ENCODE results near the gene FGFR2. TPM values are rescaled to one million over a fixed set of nuclear protein-coding genes. Genes with fewer than 3 reads are reported as not detected.

FGFR2 gene
- total RNA-seq, 4 donors from 2014 or later: 0.11 to 0.31 (median 0.22) TPM; not detected in 1

- Histone ChIP-seq H3K9me3 (no peaks in the 10 kb centered on the region), H3K27me3 (no peaks in the 10 kb centered on the region), H3K4me3 (no peak overlapping the region), H3K27ac (no peak overlapping the region), H3K36me3 (no peaks in the 10 kb centered on the region), H3K4me1 (no peaks in the 10 kb centered on the region)
- intact Hi-C loops (cut with DNase I; ENCODE audit: low total_unique reads) (no loop called here), in situ Hi-C loops (cut with MboI; ENCODE audit: low sequenced_read_pairs in 4 of 4) (no loop called here)
- TF ChIP-seq POLR2A (IDR thresholded peaks at IDR 0.05): no peak
- no peak for TF ChIP-seq CTCF (IDR thresholded peaks at IDR 0.05 in 4 of 5, conservative IDR thresholded peaks at IDR 0.05 in 1 of 5)
- ATAC-seq: no peak
- no peak for DNase-seq
Measured at GRCh38 chr10:121490871-121491519, 107.2 kb downstream of the FGFR2 start.

- no peaks in the 10 kb centered on the region for H3K4me1 ChIP-seq
- no peaks in the 10 kb centered on the region for H3K36me3 ChIP-seq
- no peaks in the 10 kb centered on the region for H3K9me3 ChIP-seq
- H3K4me3 ChIP-seq: no peak overlapping the region
- no peak overlapping the region for H3K27ac ChIP-seq
- H3K27me3 ChIP-seq: no peaks in the 10 kb centered on the region
- no peak for ATAC-seq
- no peak for TF ChIP-seq CTCF (IDR thresholded peaks at IDR 0.05 in 4 of 5, conservative IDR thresholded peaks at IDR 0.05 in 1 of 5)
- TF ChIP-seq POLR2A (IDR thresholded peaks at IDR 0.05): no peak
- in situ Hi-C loops (cut with MboI; ENCODE audit: low sequenced_read_pairs in 4 of 4): no loop called here
- intact Hi-C loops (cut with DNase I; ENCODE audit: low total_unique reads): no loop called here
- DNase-seq: no peak
Measured at GRCh38 chr10:121485436-121486139, 112.7 kb downstream of the FGFR2 start.

GRCh38 chr10:121484816-121485215, 113.4 kb downstream of the FGFR2 start:
- Histone ChIP-seq H3K27me3 (no peaks in the 10 kb centered on the region), H3K27ac (no peak overlapping the region), H3K4me1 (no peaks in the 10 kb centered on the region), H3K4me3 (no peak overlapping the region), H3K36me3 (no peaks in the 10 kb centered on the region), H3K9me3 (no peaks in the 10 kb centered on the region)
- in situ Hi-C loops (cut with MboI; ENCODE audit: low sequenced_read_pairs in 4 of 4): no loop called here
- no peak for ATAC-seq
- intact Hi-C loops (cut with DNase I; ENCODE audit: low total_unique reads): no loop called here
- no peak for DNase-seq
- TF ChIP-seq POLR2A (IDR thresholded peaks at IDR 0.05) (no peak), CTCF (IDR thresholded peaks at IDR 0.05 in 4 of 5, conservative IDR thresholded peaks at IDR 0.05 in 1 of 5) (no peak)

- Histone ChIP-seq H3K27me3 (no peaks in the 10 kb centered on the region), H3K9me3 (no peaks in the 10 kb centered on the region), H3K4me1 (no peaks in the 10 kb centered on the region), H3K4me3 (no peak overlapping the region), H3K27ac (no peak overlapping the region), H3K36me3 (no peaks in the 10 kb centered on the region)
- ATAC-seq: no peak
- DNase-seq: no peak
- intact Hi-C loops (cut with DNase I; ENCODE audit: low total_unique reads) (no loop called here), in situ Hi-C loops (cut with MboI; ENCODE audit: low sequenced_read_pairs in 4 of 4) (no loop called here)
- TF ChIP-seq POLR2A (IDR thresholded peaks at IDR 0.05): no peak
- TF ChIP-seq CTCF (IDR thresholded peaks at IDR 0.05 in 4 of 5, conservative IDR thresholded peaks at IDR 0.05 in 1 of 5): no peak
Measured at GRCh38 chr10:121484401-121484800, 113.8 kb downstream of the FGFR2 start.

Measured in gastrocnemius medialis (tissue), 4 donors.